ENCODE results near the gene SETD3. TPM values are rescaled to one million over a fixed set of nuclear protein-coding genes. Genes with fewer than 3 reads are reported as not detected.

SETD3 gene
- total and polyA plus RNA-seq, 2 experiments from 2014 or later = 40.7 to 68.0 TPM

GRCh38 chr14:99401621-99402284 is 78.9 kb downstream of the SETD3 start (continued):
- TF ChIP-seq ZNF462 (CRISPR knock-in tag; IDR thresholded peaks at IDR 0.05) (no peak), POLR2AphosphoS5 (IDR thresholded peaks at IDR 0.05; ENCODE audit: low read depth) (no peak), CREB1 (CRISPR knock-in tag; IDR thresholded peaks at IDR 0.05; ENCODE audit: low read depth) (no peak), EZH2phosphoT487 (IDR thresholded peaks at IDR 0.05; ENCODE audit: unreplicated experiment) (no peak)

- Mint-ChIP-seq H3K27ac (no peak overlapping the region), H3K36me3 (ENCODE audit: low read depth) (peaks cover 50% of the 10 kb centered on the region), H3K27me3 (ENCODE audit: insufficient read depth, low read depth, poor library complexity) (peaks cover 8% of the 10 kb centered on the region), H3K4me3 (no peak overlapping the region), H3K4me1 (peaks cover 17% of the 10 kb centered on the region), H3K9me3 (no peaks in the 10 kb centered on the region)
- TF ChIP-seq CREB1 (CRISPR knock-in tag; IDR thresholded peaks at IDR 0.05; ENCODE audit: low read depth) (no peak), JUNB (IDR thresholded peaks at IDR 0.05; ENCODE audit: unreplicated experiment) (no peak)
- no peaks in the 10 kb centered on the region for H3K9me2 ChIP-seq (ENCODE audit: insufficient read depth)
- no peaks in the 10 kb centered on the region for H4K20me1 ChIP-seq (replicated peaks; ENCODE audit: insufficient read depth)
- no peak overlapping the region for H3K4me2 ChIP-seq
- H3K36me3 ChIP-seq (ENCODE audit: insufficient read depth) = peaks cover 26% of the 10 kb centered on the region
- H3K4me1 ChIP-seq (ENCODE audit: insufficient read depth) = no peaks in the 10 kb centered on the region
- no peaks in the 10 kb centered on the region for H3K27me3 ChIP-seq (ENCODE audit: insufficient read depth)
- H3K4me3 ChIP-seq = no peak overlapping the region
- no peaks in the 10 kb centered on the region for H3F3A ChIP-seq (replicated peaks; ENCODE audit: low read depth)
- no peak overlapping the region for H3K27ac ChIP-seq (ENCODE audit: low read depth)
- ATAC-seq = no peak
- DNase-seq (ENCODE audit: low spot score) = no peak
- H2AFZ ChIP-seq = no peak overlapping the region
- H3K79me2 ChIP-seq (replicated peaks; ENCODE audit: insufficient read depth) = no peaks in the 10 kb centered on the region; the same call in 1 of the 2 replicates
These were observed 79.4 kb downstream of the SETD3 start for GRCh38 chr14:99401211-99401610.
